PC-9 (cell line): ENCODE data around the gene TGFB1I1. TPM values are rescaled to one million over a fixed set of nuclear protein-coding genes. Genes with fewer than 3 reads are reported as not detected.

Experiments
- BruUV-seq: library from RNA; stranded (reverse); fragments of 400-500 nt; replicated peaks from 2 replicates; lab custom pipeline; 2021; lab: Mats Ljungman, UMichigan
- CTCF ChIA-PET: fragments of 300-600 bp; sonication (Branson Sonifier 250); formaldehyde crosslinking; loops from one replicate; lab custom pipeline; 2022; ENCODE audit warnings: antibody characterized with exemption; lab: Charles Lee
- POLR2A ChIA-PET: fragments of 300-600 bp; sonication (Branson Sonifier 250); formaldehyde crosslinking; loops from one replicate; lab custom pipeline; 2022; ENCODE audit warnings: antibody characterized with exemption; ENCODE audit not compliant: unreplicated experiment; lab: Charles Lee
- DNase-seq, 2 experiments: peaks; one replicate each; pipeline versions ENCODE4 v3.0.0 to v3.0.0-alpha.2; 2015 to 2022; ENCODE audit warnings: mixed read lengths in 1 of 2
- H2AFZ ChIP-seq: fragments of 200-600 bp; sonication (generic); 2 replicates; pipeline ENCODE4 v1.8.1; 2017; ENCODE audit warnings: antibody characterized with exemption
- H3F3A ChIP-seq: fragments of 200-600 bp; sonication (generic); 2 replicates; pipeline ENCODE4 v1.8.1; 2017; ENCODE audit warnings: antibody characterized with exemption, mild to moderate bottlenecking, low read depth; ENCODE audit not compliant: insufficient read depth
- H3K27ac ChIP-seq: fragments of 200-600 bp; sonication (generic); 2 replicates; pipeline ENCODE4 v1.6.1; 2016; ENCODE audit warnings: mixed run types
- H3K27me3 ChIP-seq: fragments of 200-600 bp; sonication (generic); 2 replicates; pipeline ENCODE4 v1.6.1; 2016; ENCODE audit warnings: low read depth, mixed run types; ENCODE audit not compliant: insufficient read depth
- H3K36me3 ChIP-seq: fragments of 200-600 bp; sonication (generic); 2 replicates; pipeline ENCODE4 v1.6.1; 2016; ENCODE audit warnings: low read depth, mixed run types
- H3K4me1 ChIP-seq: fragments of 200-600 bp; sonication (generic); replicated peaks from 2 replicates; pipeline ENCODE4 v1.6.1; 2016; ENCODE audit warnings: mixed run types; ENCODE audit not compliant: insufficient read depth
- H3K4me2 ChIP-seq: fragments of 200-600 bp; sonication (generic); 2 replicates; pipeline ENCODE4 v1.6.1; 2017; ENCODE audit warnings: mixed run types
- H3K4me3 ChIP-seq: fragments of 200-600 bp; sonication (generic); 2 replicates; pipeline ENCODE4 v1.6.1; 2016; ENCODE audit warnings: mixed run types
- H3K79me2 ChIP-seq: fragments of 200-600 bp; sonication (generic); 2 replicates; pipeline ENCODE4 v1.6.1; 2017; ENCODE audit warnings: low read depth, mixed run types
- H3K9me2 ChIP-seq: fragments of 200-600 bp; sonication (generic); 2 replicates; pipeline ENCODE4 v1.8.1; 2017; ENCODE audit warnings: mild to moderate bottlenecking; ENCODE audit not compliant: insufficient read depth
- H3K9me3 ChIP-seq: fragments of 200-600 bp; sonication (generic); 2 replicates; pipeline ENCODE4 v1.8.1; 2016; ENCODE audit warnings: low read depth; ENCODE audit not compliant: insufficient read depth
- H4K20me1 ChIP-seq: fragments of 200-600 bp; sonication (generic); 2 replicates; pipeline ENCODE4 v1.8.1; 2017; ENCODE audit not compliant: insufficient read depth
- EZH2 ChIP-seq: fragments of 200-600 bp; sonication (generic); IDR thresholded peaks from 2 replicates; pipeline ENCODE4 v1.8.0; 2017; ENCODE audit warnings: antibody characterized with exemption, low read depth
- intact Hi-C: fragments of 100-400 bp; cut with micrococcal nuclease; formaldehyde crosslinking; loops from one replicate; pipeline ENCODE4 v1.10.0; 2022; ENCODE audit not compliant: unreplicated experiment
- total RNA-seq: library from RNA; stranded (reverse); gene quantifications from 2 replicates; pipeline ENCODE4 v1.2.3, GENCODE V29; 2021
- TF ChIP-seq, protein P1 (sequence below): fragments of 200-600 bp; sonication (generic); conservative IDR thresholded peaks from 2 replicates; pipeline ENCODE4 v1.6.1; 2017; ENCODE audit warnings: mixed run types, antibody characterized with exemption, mild to moderate bottlenecking, moderate library complexity

Gene TGFB1I1
- total RNA-seq, 1 experiment from 2014 or later = 9.0 TPM

DNA sequence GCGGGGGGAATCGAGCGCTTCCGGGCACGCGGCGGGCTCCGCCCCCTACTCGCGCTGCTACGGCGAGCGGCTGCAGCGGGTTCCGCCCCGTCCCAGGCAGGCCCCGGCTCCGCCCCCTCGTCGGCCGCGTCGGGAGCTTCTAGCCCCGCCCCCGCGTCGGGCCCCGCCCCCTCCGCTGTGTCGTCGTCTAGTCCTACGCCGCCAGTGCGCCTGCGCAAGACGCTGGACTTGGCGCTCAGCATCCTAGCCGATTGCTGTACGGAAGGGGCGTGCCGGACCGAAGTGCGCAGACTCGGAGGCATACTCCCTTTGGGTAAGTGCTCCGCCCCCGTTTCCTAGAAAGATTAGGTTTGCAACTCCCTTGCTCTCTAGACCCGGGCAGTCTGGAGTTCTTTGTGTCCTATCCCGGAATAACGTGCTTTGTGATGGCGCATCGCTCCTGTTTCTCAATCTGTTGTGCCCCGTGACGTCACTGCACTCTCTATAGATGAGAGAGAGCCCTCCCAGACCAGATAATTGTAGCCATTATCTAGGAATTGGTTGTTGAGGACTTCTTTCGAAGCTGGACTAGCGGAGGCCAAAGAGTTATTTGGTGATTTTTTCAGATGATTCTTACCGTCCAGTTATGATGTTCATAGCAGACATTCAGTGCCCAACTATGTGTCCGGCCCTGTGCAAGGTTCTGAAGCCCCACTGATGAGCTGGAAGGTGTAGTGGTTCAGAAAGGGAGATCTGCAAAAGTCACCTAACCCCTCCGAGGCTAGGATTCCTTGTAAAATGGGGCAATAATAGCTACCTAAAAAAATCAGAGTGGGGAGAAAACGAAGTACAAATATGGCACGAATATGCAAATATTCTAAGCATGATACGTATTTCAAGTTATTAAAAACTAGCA, 12.0 kb upstream of the TGFB1I1 start:
- Histone ChIP-seq H4K20me1 (peaks cover 20% of the 10 kb centered on the region), H3K9me3 (no peaks in the 10 kb centered on the region), H3K27me3 (no peaks in the 10 kb centered on the region), H2AFZ (peak overlapping the region; percentile 86), H3K36me3 (no peaks in the 10 kb centered on the region), H3K9me2 (no peaks in the 10 kb centered on the region), H3F3A (peaks cover 29% of the 10 kb centered on the region), H3K4me1 (peaks cover 33% of the 10 kb centered on the region), H3K79me2 (peaks cover 52% of the 10 kb centered on the region), H3K4me3 (peak overlapping the region; percentile 80), H3K4me2 (peak overlapping the region; percentile 92), H3K27ac (peak overlapping the region; percentile 95)
- DNase-seq = peak; percentile 97 to 100
- POLR2A ChIA-PET = interaction anchor here (0.5 to 1.0 kb wide), 15 partner anchors 17 to 646 kb away, joined by 3 to 11 read pairs (median 7); partner anchors contain the start of genes FBXL19, KAT8, PRSS36 and RUSF1
- CTCF ChIA-PET = interaction anchor here (0.5 to 1.6 kb wide), 7 partner anchors 13 to 475 kb away, joined by 3 to 10 read pairs (median 4); partner anchors contain the start of gene TGFB1I1
- intact Hi-C loops = loop anchor here (1.0 to 10.0 kb wide), 8 partner anchors 17 to 805 kb away; partner anchors contain the start of genes FBRS, PRR14, RUSF1 and SETD1A
- no TSS peak for BruUV-seq
- TF ChIP-seq, protein P1, sequence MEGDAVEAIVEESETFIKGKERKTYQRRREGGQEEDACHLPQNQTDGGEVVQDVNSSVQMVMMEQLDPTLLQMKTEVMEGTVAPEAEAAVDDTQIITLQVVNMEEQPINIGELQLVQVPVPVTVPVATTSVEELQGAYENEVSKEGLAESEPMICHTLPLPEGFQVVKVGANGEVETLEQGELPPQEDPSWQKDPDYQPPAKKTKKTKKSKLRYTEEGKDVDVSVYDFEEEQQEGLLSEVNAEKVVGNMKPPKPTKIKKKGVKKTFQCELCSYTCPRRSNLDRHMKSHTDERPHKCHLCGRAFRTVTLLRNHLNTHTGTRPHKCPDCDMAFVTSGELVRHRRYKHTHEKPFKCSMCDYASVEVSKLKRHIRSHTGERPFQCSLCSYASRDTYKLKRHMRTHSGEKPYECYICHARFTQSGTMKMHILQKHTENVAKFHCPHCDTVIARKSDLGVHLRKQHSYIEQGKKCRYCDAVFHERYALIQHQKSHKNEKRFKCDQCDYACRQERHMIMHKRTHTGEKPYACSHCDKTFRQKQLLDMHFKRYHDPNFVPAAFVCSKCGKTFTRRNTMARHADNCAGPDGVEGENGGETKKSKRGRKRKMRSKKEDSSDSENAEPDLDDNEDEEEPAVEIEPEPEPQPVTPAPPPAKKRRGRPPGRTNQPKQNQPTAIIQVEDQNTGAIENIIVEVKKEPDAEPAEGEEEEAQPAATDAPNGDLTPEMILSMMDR = no peak

DNA sequence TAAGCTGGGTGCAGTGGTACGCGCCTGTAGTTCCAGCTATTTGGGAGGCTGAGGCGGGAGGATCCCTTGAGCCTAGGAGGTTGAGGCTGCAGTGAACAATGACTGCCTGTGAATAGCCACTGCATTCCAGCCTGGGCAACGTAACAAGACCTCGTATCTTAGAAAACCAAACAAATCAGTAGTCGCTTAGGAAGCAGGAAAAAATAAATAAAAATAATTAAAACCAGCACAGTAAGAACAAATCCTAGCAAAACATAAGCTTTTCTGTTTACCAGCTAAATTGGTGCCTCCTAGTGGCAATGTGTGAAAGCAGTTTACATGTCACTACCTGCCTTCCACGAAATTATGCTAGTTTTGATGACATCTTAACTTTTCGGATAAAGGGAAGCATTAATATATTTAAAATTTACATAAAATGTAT, 11.4 kb upstream of the TGFB1I1 start:
- no peak overlapping the region for H3K27ac ChIP-seq

More for the DNA sequence above, 11.4 kb upstream of the TGFB1I1 start:
- H3F3A ChIP-seq = peaks cover 29% of the 10 kb centered on the region
- peaks cover 28% of the 10 kb centered on the region for H3K4me1 ChIP-seq
- intact Hi-C loops = no loop called here
- TSS peak; percentile 43 for BruUV-seq
- H4K20me1 ChIP-seq = peaks cover 16% of the 10 kb centered on the region
- peaks cover 46% of the 10 kb centered on the region for H3K79me2 ChIP-seq
- ChIA-PET POLR2A (interaction anchor here (0.6 to 1.0 kb wide), 8 partner anchors 13 to 398 kb away, joined by 3 to 9 read pairs (median 5); partner anchors contain the start of genes PRSS36 and RUSF1), CTCF (interaction anchor here (0.5 to 1.6 kb wide), 7 partner anchors 12 to 476 kb away, joined by 3 to 10 read pairs (median 4); partner anchors contain the start of gene TGFB1I1)
- H3K4me2 ChIP-seq = peak overlapping the region; percentile 92
- H2AFZ ChIP-seq = no peak overlapping the region
- H3K9me2 ChIP-seq = no peaks in the 10 kb centered on the region
- peak overlapping the region; percentile 59 for H3K4me3 ChIP-seq
- no peaks in the 10 kb centered on the region for H3K9me3 ChIP-seq
- no peaks in the 10 kb centered on the region for H3K27me3 ChIP-seq
- DNase-seq = peak in 1 of 2 experiments; percentile 43
- no peaks in the 10 kb centered on the region for H3K36me3 ChIP-seq
- TF ChIP-seq, protein P1 = peak; percentile 73
- TF ChIP-seq EZH2 = no peak
